Fibroblast of villous mesenchyme (primary cell): ENCODE results near the gene CACNA1C. TPM values are rescaled to one million over a fixed set of nuclear protein-coding genes. Genes with fewer than 3 reads are reported as not detected.

Experiments
- DNase-seq: peaks from one replicate; pipeline ENCODE4 v3.0.0-alpha.2; 2010; ENCODE audit warnings: low read depth
- H3K4me3 ChIP-seq: 2 replicates; pipeline ENCODE4 v1.5.1; 2011; ENCODE audit warnings: low read depth, mild to moderate bottlenecking, low read length
- CTCF ChIP-seq: IDR thresholded peaks from 2 replicates; pipeline ENCODE4 v1.5.1; 2012; ENCODE audit warnings: low read depth, mild to moderate bottlenecking, low read length; ENCODE audit not compliant: insufficient read depth
- total RNA-seq: library from RNA; depleted of rRNA; stranded (reverse); fragments of >200 nt; gene quantifications from 2 replicates; pipeline ENCODE4 v1.2.3, GENCODE V29; 2012

The CACNA1C gene
- total RNA-seq, 1 donor = 11.7 TPM

GRCh38 chr12:2593045-2593444 lies 540.3 kb downstream of the CACNA1C start:
- no peak overlapping the region for H3K4me3 ChIP-seq
- no peak for TF ChIP-seq CTCF
- no peak for DNase-seq

GRCh38 chr12:2596441-2596840 lies 543.7 kb downstream of the CACNA1C start:
- no peak for TF ChIP-seq CTCF
- H3K4me3 ChIP-seq = no peak overlapping the region
- no peak for DNase-seq

GRCh38 chr12:2605301-2605700 lies 552.5 kb downstream of the CACNA1C start:
- no peak for TF ChIP-seq CTCF
- no peak for DNase-seq
- no peak overlapping the region for H3K4me3 ChIP-seq

- H3K4me3 ChIP-seq = no peak overlapping the region
- no peak for TF ChIP-seq CTCF
- DNase-seq = no peak
These were observed 553.6 kb downstream of the CACNA1C start for GRCh38 chr12:2606186-2606910.

- TF ChIP-seq CTCF = no peak
- no peak overlapping the region for H3K4me3 ChIP-seq
- no peak for DNase-seq
These were observed 555.3 kb downstream of the CACNA1C start for GRCh38 chr12:2607881-2608607.

GRCh38 chr12:2608608-2608945 lies 555.8 kb downstream of the CACNA1C start:
- no peak for DNase-seq
- H3K4me3 ChIP-seq = no peak overlapping the region
- no peak for TF ChIP-seq CTCF

GRCh38 chr12:2609020-2609419 lies 556.2 kb downstream of the CACNA1C start:
- DNase-seq = no peak
- TF ChIP-seq CTCF = no peak
- no peak overlapping the region for H3K4me3 ChIP-seq
